Activated gamma-delta T cell (primary cell): ENCODE results near the gene POLR3GL.

Source experiments
- DNase-seq: peaks from one replicate; lab custom pipeline; 2025; lab: John Stamatoyannopoulos, UW

POLR3GL gene

DNA sequence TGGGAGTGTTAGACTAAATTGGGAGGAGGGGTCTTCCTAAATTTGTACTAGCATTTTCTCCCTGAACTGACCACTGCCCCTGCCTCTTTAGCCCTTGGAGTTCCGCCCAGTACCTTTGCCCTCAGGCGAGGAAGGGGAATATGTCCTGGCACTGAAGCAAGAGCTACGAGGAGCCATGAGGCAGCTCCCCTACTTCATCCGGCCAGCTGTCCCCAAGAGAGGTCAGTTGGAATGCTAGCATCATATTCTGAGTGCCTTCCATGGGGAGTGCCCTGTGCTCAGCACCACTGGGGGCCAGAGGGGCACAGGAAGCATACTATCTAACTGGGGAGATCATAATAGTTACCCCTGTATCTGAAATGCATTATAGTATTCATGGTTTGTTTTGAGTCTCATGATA, 10.7 kb downstream of the POLR3GL start:
- DNase-seq: no peak

DNA sequence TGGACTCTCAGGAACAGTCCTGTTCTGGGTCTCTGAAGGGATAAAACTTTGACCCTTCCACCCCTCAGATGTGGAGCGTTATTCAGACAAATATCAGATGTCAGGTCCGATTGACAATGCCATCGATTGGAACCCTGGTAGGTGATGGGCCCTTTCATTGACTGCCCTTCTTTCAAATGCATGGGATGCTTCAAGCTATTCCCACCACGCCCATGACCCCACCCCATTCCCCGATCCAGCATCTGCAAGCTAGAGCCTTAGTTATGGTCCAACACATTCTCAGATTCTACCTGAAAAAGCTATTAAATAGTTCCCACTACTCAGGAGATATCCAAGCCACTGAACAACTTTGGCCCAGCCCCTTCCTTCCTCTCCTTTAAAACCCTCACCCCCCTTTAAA, 12.5 kb downstream of the POLR3GL start:
- DNase-seq: no peak

DNA sequence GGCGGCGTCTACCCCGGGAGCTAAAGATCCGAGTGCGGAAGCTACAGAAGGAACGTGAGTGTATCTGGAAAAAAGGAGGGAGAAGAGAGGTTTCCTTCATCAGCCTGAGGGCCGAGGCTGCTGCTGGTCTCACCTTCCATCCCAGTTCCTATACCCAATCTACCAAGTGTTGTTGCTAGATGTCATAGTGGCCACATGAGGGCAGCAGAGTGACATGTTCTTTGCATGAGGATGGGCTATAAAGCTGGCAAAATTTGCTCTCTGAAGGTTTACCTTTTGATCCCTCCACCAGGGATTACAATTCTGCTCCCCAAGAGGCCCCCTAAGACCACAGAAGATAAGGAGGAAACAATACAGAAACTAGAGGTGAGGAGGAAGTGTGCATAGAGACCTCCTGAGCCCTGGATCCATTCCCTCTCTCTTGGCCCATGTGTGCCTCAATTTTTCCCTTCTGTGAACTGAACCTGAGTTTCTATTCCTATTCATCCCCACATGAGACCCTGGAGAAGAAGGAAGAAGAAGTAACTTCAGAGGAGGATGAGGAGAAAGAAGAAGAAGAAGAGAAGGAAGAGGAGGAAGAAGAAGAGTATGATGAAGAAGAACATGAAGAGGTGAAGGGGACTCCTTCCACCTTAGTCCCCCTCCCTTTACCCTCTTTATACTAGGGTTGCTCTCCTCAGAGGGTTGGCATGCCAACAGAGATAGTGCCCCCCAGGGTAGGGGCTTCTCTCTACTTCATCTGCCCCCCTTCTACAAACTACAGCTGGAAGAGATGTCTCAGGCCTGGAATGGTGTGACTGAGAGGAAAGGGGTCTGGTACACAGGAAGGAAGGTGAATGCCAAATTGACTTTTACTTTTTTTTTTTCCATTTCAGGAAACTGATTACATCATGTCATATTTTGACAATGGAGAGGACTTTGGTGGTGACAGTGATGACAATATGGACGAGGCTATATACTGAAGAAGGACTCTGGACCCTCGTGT, 13.3 kb downstream of the POLR3GL start:
- DNase-seq: no peak

DNA sequence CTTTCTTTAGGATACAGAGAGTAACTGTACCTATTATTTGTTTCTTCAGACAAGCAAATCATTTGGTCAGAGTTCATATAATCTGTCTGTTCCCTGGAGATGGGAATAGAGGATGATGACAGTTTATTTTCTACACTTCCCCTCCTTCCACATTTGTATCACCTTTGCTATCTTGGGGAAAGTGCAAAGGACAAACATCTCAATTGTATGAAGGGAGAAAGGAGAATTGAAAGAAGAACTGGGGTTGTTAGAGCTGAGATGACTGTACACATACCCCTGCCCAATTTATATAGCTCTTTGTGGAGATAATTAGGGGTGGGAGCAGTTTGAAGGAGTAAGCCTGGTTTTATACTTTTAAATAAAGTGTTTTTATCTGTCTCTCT, 14.0 kb downstream of the POLR3GL start:
- DNase-seq: no peak

DNA sequence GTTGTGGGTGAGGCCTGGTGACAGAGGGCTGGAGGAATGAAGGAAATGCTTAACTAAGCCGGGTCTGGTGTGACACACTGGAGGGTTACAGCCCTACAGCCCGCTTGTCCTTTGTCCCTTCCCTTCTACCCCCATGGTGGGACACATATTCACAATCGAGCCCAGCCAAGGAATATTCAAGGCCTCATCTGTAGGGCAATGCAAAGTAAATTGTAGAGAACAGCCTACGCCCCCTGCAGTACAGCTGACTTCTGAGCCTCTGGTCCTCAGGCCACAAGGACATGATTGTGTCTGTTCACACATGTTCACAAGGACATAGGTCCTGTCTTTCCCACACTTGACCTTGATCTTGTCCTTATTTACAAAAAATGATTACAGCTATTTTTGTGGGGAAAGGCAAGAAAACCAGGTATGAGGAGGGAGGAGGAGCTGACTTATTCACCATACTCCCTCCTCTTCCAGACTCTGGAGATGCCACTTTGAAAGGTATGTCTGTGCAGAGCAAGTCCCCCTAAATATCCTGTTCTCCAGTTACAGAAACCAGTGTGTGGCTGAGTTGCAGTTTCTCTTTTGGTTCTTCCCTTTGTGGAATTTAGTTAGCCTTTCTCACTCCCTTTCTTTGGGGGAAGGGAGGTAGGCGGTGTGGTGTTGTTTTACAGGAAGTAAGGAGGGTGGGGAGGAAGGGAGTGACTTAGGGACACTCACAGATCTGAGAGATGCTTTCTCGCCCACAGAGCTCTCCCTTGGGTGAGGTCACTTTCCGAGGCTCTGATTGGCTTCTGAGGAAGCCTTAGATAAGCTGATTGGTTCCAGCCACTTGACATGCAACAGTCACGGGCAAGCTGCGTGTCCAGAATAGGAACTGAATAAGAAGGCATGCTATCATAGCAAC, 14.6 kb downstream of the POLR3GL start:
- DNase-seq: no peak

DNA sequence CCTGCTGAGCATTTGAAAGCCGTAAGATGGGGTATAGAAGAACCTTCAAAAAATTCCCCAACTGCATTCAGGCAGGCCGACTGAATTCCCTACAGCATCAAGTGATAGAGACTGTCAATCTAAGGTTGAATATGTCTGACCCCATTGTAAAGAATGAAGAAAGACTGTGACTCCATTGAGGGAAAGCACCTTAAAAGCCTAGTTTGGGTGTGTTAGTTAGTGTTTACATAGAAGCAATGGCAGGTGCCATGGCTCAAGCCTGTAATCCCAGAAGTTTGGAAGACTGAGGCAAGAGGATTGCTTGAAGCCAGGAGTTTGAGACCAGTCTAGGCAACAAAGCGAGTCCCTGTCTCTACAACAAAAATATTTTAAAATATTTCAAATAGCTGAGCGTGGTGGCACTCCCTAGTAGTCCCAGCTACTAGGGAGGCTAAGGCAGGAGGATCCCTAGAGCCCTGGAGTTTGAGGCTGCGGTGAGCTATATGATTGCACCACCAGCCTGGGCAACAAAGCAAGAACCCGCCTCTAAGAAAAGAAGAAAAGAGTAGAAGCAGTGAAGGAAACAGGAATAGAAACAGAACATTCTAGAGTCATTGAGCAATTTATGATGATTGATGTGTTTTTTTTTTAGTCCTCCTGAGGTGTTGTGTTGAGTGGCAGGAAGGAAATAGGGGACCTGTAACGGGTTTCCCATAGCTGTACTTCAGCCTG, 15.4 kb downstream of the POLR3GL start:
- DNase-seq: no peak

DNA sequence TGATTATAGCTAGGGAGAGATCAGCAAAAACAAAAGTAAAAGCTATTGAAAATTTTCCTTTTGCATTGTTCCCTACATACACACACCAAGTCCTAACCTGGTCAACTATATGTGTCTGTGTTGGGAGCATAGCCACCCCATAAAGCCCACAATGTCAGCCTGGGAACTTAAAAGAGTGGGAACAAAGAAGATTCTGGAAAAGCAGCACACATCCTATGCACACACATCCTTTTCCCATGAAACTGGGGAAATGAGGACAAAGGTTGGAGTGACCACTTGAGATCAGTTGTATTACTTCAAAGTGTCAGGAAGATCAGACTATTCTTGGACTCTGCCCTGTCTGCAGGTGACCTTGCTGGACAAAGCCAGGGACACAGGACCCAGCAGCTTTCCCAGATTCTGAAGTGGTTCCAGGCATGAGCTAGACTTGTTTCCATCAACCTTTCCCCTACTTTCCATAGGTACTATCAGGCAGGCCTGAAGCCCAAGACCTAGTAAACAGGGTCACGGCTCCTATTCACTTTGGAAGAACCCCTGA, 16.0 kb downstream of the POLR3GL start:
- DNase-seq: no peak

DNA sequence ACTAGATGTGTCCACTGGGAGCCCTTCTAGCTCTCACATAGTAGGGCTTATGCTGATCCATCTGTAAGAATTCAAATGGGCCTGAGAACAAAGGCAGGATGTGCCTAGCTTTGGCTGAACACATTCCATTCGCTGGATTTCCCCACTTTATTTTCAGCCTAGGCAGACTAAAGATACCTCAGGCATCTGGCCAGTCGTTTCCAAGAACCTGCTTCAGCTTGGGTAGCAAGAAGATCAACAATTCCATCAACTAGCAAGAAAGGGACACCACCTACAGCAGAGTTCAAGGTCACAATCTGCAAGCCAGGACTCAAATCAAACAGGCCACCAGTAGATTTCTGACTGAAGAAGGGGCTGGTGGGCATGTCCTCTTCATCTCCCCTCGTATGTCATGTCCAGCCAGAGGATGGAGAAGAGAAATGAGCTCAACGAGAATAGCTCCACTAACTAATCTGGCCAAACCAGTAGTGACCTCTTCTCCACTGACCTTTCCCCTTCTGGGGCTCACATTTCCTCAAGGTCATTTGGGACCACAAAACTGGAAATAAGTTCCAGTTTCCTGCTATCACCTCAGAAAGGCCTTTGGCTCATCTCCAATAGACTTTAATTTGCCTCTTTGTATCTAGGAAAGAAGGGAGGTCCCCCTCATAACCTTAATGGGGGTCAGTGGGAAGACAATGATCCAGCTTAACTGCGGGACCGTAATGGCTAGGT, 17.7 kb downstream of the POLR3GL start:
- no peak for DNase-seq

DNA sequence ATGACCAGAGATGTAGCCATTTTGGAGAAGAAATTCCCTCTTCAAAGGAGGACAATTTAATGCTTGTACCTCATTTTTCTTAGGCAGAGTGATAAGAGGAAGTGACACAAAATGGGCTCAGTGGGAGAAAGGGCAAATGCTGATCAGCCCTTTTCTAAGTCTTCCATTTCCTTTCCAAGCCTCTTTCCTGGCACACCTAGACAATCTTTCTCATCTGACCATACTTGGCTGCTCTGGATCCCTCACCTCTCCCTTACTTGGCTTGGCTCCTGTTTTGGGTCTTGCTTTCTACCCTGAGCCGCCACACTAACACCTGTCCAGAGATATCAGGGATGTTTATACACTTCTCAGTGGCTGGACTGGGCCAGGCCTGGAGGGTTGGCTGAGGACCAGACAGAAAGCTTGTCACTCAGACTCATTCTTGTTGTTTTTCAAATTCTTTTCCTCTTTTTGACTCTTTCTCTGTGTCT, 18.8 kb downstream of the POLR3GL start:
- DNase-seq: no peak

DNA sequence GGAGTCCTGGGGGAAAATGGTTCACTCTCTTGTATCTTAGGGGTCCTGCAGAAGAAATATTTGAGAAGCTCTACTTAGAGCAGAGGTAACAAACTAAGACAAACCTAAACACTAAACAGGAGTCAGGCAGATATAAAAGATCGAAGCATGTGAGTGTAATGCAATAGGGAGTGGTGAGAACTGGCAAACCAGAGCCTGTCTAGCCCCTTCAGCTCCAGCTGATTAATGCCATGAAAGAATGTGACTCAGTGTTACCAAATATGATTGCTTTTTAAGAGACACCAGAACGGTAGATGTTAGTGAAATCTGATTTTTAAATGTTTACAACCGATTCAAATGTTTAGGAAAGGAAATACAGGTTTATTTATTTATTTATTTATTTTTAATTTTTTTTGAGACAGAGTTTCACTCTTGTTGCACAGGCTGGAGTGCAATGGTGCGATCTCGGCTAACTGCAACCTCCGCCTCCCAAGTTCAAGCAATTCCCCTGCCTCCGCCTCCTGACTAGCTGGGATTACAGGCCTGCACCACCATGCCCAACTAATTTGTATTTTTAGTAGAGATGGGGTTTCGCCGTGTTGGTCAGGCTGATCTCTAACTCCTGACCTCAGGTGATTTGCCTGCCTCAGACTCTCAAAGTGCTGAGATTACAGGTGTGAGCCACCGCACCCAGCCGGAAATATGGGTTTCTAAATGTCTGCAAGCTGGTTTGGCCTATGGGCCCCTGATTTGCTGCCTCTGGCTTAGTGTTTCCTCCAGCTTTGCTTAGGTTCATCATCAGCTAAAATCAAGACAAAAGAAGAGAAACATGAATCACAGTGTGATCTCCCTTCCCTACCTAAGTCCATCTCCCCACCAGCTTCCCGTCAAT, 19.7 kb downstream of the POLR3GL start:
- DNase-seq: no peak

DNA sequence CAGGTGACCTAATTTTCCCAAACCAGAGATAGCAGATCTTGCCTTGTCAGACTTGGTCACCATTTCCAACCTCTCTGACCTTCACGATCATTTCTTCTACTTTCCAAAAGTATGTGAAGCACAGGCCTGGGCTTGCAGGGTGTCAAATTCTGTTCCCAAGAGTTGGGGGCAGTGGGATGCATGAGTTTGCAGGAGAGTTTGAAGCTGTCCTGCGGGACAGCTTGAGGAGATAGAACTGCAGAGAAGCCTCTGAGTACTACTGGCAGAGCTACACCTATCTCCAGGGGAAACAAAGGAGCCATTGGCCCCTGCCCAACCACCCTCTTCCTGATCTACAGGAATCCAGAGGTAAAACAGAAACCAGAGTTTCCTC, 20.6 kb downstream of the POLR3GL start:
- no peak for DNase-seq

DNA sequence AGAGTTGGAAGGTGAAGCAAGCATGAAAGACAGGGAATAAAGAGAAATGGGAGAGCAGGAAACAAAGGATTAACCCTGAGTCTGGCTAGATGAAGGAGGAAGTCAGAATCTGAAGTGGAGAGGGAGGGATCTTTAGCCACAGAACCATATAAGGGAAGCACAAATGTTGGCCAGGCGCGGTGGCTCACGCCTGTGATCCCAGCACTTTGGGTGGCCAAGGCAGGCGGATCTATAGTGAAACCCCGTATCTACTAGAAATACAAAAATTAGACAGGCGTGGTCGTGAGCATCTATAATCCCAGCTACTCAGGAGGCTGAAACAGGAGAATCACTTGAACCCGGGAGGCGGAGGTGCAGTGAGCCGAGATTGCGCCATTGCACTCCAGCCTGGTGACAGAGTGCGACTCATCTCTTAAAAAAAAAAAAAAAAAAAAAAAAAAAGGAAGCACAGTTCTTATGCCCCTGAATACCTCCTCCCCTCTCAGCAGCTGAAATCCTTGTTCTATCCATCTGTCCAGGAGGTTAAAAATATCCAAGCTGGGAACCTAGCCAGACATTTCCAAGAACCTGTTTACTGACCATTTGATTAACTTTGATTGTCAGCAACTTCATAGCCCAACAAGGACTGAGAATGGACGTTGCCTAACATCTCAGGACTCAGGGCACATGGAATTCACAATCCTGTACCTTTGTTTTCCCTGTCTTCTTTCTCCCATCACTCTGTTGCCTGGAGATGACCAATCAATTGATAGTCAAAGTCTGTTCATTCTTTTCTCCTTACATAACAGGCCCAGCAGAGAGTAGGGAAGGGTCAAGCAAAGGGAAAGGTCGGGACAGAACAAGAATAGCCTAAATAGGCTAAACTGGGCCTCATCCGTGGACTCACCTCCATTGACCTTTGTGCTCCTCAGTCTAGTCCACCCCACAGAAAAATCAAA, 21.3 kb downstream of the POLR3GL start:
- no peak for DNase-seq

DNA sequence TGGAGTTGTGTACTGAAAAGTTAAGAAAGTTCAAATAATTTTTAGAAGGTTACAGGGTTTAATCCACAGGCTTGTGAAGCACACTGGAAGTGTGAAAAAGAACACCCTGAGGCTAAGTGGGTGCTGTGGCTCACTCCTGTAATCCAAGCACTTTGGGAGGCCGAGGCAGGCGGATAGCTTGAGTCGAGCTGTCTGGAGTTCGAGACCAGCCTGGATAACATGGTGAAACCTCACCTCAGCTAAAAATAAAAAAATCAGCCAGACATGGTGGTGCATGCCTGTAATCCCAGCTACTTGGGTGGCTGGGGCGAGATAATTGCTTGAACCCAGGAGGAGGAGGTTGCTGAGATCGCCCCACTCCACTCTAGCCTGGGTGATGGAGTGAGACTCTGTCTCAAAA, 22.1 kb downstream of the POLR3GL start:
- no peak for DNase-seq

DNA sequence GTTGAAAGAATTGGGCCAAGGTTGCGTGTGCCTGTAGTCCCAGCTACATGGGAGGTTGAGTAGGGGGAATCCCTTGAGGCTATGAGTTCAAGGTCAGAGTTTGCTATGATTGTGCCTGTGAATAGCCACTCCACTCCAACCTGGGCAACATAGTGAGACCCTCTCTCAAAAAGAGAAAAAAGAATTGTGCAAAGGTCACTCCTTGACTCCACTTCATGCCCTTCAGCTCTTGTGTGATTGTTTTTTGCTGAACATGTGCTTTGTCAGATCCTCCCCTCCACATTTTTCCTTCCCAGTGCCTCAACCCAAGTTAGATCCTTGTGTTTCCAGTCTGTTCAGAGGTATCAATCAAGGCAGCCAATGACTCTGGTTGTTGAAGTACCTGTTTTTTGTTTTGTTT, 23.4 kb downstream of the POLR3GL start:
- DNase-seq: no peak

DNA sequence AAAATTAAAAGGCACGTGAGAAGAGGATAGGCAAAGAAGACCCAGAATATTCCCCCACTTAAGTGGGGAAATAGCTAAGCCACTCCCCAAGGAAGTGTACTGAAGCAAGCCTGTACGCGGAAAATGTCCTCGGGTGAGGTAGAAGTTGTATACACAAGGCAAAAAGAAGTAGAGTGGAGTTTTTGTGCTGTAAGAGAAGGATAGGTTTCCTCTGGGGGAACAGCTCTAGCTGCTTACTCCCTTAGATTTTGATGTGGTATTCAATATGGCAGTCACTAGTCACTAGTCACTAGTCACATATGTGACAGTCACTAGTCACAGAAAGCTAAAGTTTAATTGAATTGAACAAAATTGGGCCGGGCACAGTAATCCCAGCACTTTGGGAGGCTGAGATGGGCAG, 24.3 kb downstream of the POLR3GL start:
- DNase-seq: no peak

DNA sequence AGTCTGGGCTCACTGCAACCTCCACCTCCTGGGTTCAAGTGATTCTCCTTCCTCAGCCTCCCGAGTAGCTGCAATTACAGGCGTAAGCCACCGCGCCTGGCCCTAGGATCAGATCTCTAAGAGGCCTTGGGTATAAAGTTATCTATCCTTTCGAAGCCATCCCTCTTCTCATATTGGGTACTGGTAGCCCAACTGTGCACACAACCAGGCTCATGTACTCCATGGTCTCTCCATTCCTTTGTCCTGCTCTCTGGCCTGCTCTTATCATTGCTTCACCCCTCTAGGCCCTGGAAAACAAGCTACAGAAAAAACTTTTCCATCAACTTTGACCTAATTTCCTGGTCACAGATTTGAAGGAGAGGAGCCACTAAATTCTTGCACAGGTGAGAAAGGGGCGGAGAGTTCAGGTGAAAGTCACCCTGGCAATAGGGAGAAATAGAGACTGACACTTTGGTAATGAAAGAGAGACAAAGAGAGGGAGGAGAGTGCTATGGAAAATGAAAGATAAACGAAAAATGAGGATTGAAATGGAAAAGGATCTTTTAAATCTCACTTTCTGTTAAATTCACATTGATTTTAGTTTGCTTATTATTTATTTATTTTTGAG, 25.9 kb downstream of the POLR3GL start:
- no peak for DNase-seq

DNA sequence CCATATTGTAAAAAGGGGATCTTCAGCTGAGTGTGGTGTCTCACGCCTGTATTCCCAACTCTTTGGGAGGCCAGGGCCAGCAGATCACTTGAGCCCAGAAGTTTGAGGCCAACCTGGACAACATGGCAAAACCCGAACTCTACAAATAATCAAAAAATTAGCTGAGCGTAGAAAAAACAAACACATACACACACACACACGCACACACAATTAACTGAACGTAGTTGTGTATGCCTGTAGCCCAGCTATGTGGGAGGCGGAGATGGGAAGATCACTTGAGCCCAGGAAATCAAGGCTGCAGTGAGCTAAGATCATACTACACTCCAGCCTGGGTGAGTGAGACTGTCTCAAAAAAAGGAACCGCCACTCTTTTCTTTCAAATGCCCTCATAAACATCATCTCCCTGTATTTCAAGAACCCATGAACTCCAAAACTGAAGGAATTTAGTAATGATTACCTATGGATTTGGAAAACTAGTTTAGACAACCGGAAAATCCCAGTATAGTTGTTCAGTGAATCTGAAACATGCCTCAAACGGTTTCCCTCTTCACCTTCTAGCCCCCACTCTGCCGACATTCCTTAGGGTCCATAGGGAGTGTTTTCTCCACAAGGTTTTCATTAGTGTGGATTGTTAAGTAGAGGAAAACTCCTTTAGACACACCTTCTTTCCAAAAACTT, 27.4 kb downstream of the POLR3GL start:
- no peak for DNase-seq

DNA sequence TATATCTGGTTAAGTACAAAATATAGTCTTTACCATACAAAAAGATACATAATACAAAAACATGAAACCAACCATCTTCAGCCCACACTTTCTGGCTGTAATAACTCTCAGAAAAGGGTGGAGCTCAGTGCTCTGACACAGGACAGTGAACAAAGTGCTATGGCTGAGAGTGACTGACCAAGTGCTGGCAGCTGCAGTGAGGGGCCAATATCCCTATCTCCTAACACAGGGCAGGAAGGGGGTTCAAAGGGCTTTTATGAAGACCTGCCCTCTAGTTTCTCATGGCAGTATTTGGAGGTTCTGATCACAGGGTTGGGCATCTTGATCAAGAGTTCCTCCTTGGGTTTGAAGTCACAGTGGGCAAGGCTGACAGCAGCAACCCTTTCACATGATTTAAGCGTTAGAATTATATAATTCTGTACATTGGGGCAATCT, 28.0 kb downstream of the POLR3GL start:
- no peak for DNase-seq
